ENCODE measurements around the gene VEGFD. TPM values are rescaled to one million over a fixed set of nuclear protein-coding genes. Genes with fewer than 3 reads are reported as not detected.
A peak's percentile ranks its signal among the peaks of the same experiment; 100 is the strongest.

The VEGFD gene
- total and polyA plus RNA-seq, 4 donors: 6.1 to 31.5 (median 12.8) TPM

- H3K9ac ChIP-seq (ENCODE audit: insufficient read depth in 1 of 2, low read length in 2 of 2): no peak overlapping the region
- H3K27ac ChIP-seq (ENCODE audit: low read depth in 1 of 2, low read length in 1 of 2): peak overlapping the region; percentile 35 to 77
- DNase-seq: peak in 1 of 3 donors; percentile 46
Observed at GRCh38 chrX:15301924-15302323, 82.3 kb downstream of the VEGFD start.

GRCh38 chrX:15299941-15300851, 84.0 kb downstream of the VEGFD start:
- Histone ChIP-seq H3K4me3 (no peak overlapping the region), H3K9me3 (ENCODE audit: control insufficient read depth in 4 of 4, insufficient read depth in 3 of 4, low read length in 3 of 4) (no peaks in the 10 kb centered on the region), H3K9ac (ENCODE audit: insufficient read depth in 1 of 2, low read length in 2 of 2) (no peak overlapping the region), H3K27ac (ENCODE audit: low read depth in 1 of 2, low read length in 1 of 2) (peak overlapping the region in 1 of 2 donors; percentile 40), H3K27me3 (ENCODE audit: control insufficient read depth in 3 of 3, insufficient read depth in 3 of 3, low read length in 2 of 3) (peaks cover 0 to 38% (median 7%) of the 10 kb centered on the region in 3 donors), H3K36me3 (ENCODE audit: control insufficient read depth in 4 of 4, insufficient read depth in 4 of 4, low read length in 4 of 4) (no peaks in the 10 kb centered on the region), H3K4me1 (ENCODE audit: control insufficient read depth in 5 of 5, insufficient read depth in 5 of 5, low read length in 5 of 5) (no peaks in the 10 kb centered on the region)
- 50 to 61% methylated on average over 4 of the region's 4 CpGs for WGBS, 2 donors
- peak in 2 of 3 donors; percentile 65 to 73 for DNase-seq
- TF ChIP-seq CTCF (IDR thresholded peaks at IDR 0.05; ENCODE audit: control extremely low read depth, extremely low read depth): peak; percentile 30
- no peak for ATAC-seq (ENCODE audit: insufficient read depth, low FRiP score)

More at GRCh38 chrX:15301924-15302323, 82.3 kb downstream of the VEGFD start:
- H3K4me1 ChIP-seq (ENCODE audit: control insufficient read depth in 5 of 5, insufficient read depth in 5 of 5, low read length in 5 of 5): no peaks in the 10 kb centered on the region
- no peaks in the 10 kb centered on the region for H3K36me3 ChIP-seq (ENCODE audit: control insufficient read depth in 4 of 4, insufficient read depth in 4 of 4, low read length in 4 of 4)
- H3K9me3 ChIP-seq (ENCODE audit: control insufficient read depth in 4 of 4, insufficient read depth in 3 of 4, low read length in 3 of 4): no peaks in the 10 kb centered on the region
- 16 to 39% methylated on average over 4 of the region's 4 CpGs for WGBS, 2 donors
- H3K27me3 ChIP-seq (ENCODE audit: control insufficient read depth in 3 of 3, insufficient read depth in 3 of 3, low read length in 2 of 3): peaks cover 0 to 41% (median 9%) of the 10 kb centered on the region in 3 donors
- no peak overlapping the region for H3K4me3 ChIP-seq
- TF ChIP-seq CTCF (IDR thresholded peaks at IDR 0.05; ENCODE audit: control extremely low read depth, extremely low read depth): no peak
- peak; percentile 61 for ATAC-seq (ENCODE audit: insufficient read depth, low FRiP score)

GRCh38 chrX:15298780-15299179, 85.4 kb downstream of the VEGFD start:
- no peak for TF ChIP-seq CTCF (IDR thresholded peaks at IDR 0.05; ENCODE audit: control extremely low read depth, extremely low read depth)
- no peak for DNase-seq
- 80 to 91% methylated on average over 2 to 3 of the region's 3 CpGs for WGBS, 2 donors
- no peak overlapping the region for H3K4me3 ChIP-seq
- H3K9me3 ChIP-seq (ENCODE audit: control insufficient read depth in 4 of 4, insufficient read depth in 3 of 4, low read length in 3 of 4): no peaks in the 10 kb centered on the region
- peaks cover 0 to 28% (median 5%) of the 10 kb centered on the region in 3 donors for H3K27me3 ChIP-seq (ENCODE audit: control insufficient read depth in 3 of 3, insufficient read depth in 3 of 3, low read length in 2 of 3)
- H3K4me1 ChIP-seq (ENCODE audit: control insufficient read depth in 5 of 5, insufficient read depth in 5 of 5, low read length in 5 of 5): no peaks in the 10 kb centered on the region
- H3K9ac ChIP-seq (ENCODE audit: insufficient read depth in 1 of 2, low read length in 2 of 2): no peak overlapping the region
- no peaks in the 10 kb centered on the region for H3K36me3 ChIP-seq (ENCODE audit: control insufficient read depth in 4 of 4, insufficient read depth in 4 of 4, low read length in 4 of 4)
- ATAC-seq (ENCODE audit: insufficient read depth, low FRiP score): no peak
- H3K27ac ChIP-seq (ENCODE audit: low read depth in 1 of 2, low read length in 1 of 2): peak overlapping the region; percentile 76 to 77

Data from lung (tissue), 12 donors.